GM18505 (cell line): ENCODE measurements around the gene RUNX2.

ENCODE experiments used
- ATAC-seq: cut with Tn5 transposase; IDR thresholded peaks from one replicate; pipeline ENCODE4 v1.9.1; 2021; ENCODE audit not compliant: unreplicated experiment
- POLR2A ChIP-seq: IDR thresholded peaks from 4 replicates; pipeline ENCODE4 v1.6.1; 2011; ENCODE audit warnings: borderline replicate concordance; ENCODE audit not compliant: insufficient read depth, insufficient read length; ENCODE audit errors: extremely low read depth

The RUNX2 gene

DNA sequence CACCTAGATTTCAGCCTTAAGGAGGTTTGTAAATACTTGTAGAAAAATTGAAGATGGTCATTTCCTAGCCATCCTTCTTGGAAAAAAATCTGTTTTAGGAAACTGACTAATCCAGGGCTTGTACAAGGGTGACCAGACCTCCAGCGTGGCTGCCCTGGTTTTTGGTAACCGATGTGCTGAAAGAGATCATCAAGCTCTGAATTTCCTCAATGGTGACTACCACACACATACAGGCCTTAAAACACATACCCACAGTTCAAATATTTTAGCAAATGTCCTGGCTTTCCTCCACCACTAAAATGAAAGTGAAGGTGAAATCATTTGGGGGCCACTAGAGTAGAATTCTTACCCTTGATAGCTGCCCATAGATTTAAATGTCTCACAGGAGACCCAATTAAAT is 264.9 kb downstream of the RUNX2 start:
- TF ChIP-seq POLR2A = no peak
- ATAC-seq = no peak

DNA sequence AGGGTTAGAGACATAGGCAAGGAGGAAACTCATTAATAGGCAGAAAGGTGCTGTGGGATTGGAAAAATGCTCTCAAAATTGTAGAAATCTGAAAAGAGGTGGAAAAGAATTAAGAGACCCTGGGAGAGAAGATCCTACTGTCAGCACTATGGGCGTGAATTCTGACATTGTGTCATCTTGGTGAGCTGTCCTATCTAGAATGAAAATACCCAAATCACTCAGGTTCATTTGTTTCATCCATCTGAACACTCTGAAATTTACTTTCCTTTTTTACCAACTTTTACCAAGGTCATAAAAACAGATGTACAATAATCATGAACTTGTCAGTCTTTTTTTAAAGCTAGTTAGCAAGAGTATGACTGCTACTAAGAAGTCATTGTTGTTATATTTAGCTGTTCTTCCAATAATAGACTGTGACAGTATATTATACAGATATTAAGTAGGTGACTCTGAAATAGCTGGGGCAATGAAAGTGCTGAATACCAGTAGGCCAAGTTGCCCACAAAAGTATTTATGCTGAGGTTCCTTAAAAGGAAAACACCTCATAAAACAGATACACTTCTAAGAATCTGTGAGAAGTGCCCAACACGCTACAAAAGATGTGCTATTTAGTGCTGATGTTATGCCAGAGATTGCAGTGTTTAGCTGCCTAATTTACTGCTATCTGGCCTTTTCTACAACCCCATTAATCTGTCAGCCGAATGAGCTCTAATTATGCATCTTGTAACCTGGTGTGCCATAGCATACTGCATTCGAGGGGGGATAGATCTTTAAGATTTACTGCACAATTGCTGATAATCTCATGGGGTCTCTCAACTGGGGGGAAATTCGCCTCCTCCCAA is 267.1 kb downstream of the RUNX2 start:
- TF ChIP-seq POLR2A = no peak
- no peak for ATAC-seq

DNA sequence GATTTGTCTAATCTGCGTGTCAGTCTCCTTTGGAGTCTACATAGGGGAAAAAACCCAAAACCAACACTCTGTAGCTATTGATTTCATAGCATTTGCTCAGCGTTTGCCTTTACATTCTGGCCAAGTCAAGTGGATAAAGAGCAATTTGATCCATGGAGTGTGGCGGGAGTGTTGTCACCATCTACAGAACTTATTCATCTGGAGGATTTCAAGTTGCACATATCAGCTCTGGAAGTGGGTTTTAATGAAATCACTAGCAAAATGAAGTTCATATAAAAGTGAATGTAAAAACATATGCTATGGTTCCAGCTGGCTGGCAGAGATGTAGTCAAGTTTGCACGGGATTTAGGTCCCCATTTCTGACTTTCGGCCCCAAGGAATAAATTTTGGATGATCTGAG is 269.3 kb downstream of the RUNX2 start:
- TF ChIP-seq POLR2A = no peak
- ATAC-seq = no peak

DNA sequence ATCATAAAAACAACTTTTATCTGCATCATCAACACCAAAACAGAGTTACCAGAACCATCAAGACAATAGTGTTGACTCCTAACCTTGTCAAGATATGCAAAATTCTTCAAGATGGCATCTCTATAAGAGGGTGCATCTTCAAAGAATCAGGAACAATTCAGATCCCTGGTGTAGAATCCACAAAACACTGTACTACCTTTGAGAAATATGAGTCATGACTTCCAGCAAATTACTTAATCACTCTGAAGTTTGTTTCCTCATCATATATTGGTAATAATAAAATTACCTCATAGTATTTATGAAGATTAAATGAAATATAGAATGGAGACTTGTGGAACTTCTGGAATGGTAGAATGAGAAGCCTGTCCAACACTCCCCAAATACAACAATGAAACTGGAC is 270.9 kb downstream of the RUNX2 start:
- ATAC-seq = no peak
- TF ChIP-seq POLR2A = no peak

DNA sequence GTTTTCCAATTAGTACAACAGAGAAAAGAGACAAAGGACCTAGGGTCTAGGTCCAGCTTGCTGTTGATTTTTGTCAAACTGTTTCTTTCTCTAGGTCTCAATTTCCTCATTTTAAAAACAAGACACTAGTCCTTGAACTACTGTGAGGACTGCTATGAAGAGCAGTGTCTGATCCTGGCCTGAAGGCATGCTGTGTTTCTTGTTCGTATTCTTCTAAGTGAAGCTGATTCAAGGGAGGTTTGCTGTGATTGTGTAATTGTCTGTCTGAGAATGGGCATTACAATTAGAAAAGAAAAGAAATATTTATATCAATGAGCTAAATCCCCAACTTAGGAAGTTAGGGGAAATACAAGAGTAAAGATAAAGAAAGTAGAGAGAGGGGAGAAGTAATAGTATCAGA is 277.8 kb downstream of the RUNX2 start:
- no peak for ATAC-seq
- TF ChIP-seq POLR2A = no peak

DNA sequence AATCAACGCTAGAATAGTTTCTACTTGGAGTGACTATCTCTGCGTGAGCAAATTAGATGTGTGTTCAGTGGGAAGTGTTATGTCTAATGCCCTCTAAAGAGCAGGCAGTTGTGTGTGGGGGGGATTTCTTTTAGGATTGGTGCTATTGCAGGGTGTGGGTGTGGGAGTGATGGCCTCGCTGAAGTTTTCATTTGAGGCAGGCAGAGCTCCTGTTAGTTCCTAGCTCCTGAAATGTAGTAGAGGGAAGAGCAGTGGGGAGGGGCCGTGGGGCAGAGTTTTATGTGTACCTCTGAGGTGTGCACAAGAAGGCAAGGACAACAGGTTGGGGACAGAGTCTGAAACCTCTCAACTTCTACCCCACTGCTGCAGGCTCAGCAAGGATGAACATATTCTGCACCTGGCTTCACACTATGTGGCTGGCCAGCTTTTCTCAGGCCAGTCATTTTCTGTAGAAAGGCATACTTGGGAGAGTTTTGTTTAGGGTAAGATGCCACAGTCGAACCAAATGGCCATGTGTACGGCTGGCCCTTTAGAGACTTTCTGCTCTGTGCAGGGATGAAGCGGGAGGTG is 278.8 kb downstream of the RUNX2 start:
- TF ChIP-seq POLR2A = no peak
- ATAC-seq = no peak

DNA sequence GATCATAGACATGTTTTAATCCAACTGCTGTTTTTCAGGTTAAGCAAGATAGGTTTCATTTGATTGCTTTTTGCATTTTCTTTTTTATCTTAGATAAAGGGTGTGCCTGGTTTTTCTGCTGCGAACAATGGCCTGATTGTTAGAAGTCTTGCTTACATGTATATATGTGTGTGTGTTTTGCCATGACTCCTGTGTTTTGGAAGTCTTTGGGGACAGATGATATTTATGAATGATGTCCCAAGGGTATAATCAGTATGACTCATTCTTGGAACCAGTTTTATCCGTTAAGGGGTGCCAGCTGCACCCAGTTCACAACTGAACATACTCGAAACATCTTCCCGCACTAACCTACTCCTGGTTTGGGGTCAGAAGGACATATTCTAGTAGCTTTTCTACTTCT is 279.7 kb downstream of the RUNX2 start:
- no peak for ATAC-seq
- no peak for TF ChIP-seq POLR2A

DNA sequence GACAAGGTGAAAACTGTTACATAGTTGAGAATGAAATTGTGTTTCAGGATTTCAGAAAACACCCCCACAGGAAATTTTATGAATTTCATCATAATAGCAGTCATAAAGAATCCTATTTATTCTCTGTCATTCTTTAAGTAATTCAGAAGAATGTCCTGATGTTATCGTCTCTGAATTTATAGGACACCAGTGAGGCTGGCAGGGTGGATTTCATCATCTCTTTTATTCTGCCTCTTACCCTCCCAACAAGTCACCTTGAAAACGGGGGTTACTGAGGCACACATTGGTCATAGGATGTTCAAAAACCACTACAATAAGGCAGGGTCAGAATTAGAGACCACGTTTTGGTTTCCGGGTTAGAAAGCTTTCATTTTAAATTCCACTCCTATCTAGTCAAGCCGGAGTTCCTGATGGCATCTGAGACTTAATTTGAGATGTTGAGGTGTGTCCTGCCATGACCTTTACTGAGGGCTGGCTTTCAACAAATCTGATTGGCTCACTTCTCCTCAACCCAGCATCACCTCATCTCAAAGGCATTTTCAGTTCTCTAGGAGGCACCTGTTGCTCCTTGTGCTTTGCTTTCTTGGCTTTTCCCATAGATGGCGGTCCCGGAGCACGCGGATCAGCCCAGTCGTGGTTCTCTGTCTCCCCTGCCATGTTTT is 280.3 kb downstream of the RUNX2 start:
- no peak for TF ChIP-seq POLR2A
- ATAC-seq = no peak

DNA sequence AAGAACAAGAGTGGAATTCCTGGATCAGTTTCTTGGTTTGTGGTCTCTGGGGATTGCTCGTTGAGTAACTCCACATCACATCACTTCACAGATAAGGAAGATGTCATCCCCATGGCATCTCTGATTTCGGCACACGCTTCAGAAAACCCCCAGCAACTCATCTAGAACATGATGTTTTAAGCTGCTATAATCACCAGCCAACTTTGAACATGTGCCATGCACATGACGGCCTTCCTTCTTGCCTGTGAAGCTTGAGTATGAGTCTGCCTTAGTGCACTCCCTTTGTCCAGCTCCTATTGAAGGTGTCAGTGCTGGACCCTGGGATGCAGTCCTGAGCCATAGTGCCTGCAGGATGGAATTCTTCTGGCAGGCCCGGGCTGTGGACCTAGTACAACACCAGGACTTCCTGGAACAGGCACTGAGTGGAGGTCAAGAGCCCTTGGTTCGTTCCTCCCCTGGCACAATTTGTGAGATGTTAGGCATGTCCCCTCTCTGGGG is 281.1 kb downstream of the RUNX2 start:
- no peak for ATAC-seq
- no peak for TF ChIP-seq POLR2A

DNA sequence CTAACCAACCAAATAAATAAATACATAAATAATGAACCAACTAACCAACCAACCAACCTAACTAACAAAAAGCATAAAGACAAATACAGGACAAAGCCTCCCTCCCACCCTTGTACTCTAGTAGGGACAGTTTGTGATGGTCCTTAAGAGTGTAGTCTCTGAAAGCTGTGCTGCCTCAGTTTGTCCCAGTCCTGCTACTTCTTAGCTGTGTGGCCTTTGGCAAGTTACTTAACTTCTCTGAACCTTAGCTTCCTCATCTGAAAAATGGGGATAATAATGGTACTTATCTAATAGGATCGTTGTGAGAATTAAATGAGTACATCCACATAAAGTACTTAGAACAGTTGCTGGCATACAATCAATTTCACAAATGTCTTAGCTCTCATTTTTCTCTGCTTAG is 282.2 kb downstream of the RUNX2 start:
- no peak for TF ChIP-seq POLR2A
- ATAC-seq = no peak

DNA sequence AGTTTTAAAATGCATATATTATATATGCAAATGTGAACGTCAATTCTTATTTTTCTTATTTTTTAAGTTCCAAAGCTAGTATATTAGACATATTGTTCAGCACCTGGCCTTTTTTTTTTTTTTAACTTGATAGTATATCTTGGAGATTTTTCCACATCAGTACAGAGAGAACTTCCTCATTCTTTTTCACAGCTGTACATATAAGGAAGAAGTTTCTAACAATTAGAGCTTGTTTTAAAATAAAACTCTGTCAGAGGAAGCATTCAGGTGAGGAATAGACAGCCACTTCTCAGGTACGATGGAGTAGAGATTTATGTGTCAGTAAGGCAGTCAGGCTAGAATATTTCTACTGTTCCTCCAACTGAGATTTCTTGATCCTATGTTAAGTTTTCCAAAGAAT is 282.7 kb downstream of the RUNX2 start:
- no peak for ATAC-seq
- no peak for TF ChIP-seq POLR2A

DNA sequence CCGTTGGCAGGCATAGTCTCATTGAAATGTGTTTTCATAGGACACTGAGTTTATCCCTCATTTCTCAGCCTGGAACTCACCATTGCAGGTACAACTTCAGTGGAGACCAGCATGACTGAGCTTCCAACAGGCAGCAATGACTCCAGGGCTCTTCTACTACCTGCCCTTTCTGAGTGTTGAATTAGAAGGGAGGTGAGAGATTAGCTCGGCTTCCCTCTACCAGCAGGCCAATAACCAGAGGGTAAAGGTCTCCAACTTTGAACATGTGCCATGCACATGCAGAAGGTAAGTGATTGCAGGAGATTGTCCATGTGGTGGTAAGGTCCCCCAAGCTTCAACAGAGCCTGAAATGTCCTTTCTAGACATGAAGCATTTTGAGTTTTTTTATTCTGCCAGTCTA is 283.4 kb downstream of the RUNX2 start:
- ATAC-seq = no peak
- TF ChIP-seq POLR2A = no peak

DNA sequence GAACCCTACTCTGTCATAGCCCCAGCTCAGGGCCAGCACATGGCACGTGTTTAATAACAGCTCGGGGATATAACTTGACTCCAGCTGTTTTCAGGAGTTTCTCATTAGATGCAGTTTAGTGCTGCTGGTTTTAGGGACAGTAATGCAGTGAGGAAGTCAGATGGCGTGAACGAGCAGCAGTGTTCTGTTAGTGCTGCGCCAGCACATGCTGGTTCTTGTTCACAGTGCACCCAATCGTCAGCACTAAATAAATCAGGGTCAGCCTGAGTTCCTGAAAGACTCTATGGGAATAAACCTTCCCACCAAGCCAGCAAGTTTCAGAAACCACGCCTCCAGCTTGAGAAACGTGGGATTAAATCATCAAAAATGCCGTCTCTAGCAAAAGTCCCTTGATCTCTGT is 285.5 kb downstream of the RUNX2 start:
- TF ChIP-seq POLR2A = no peak
- ATAC-seq = no peak
